Fibroblast of the conjunctiva (primary cell): ENCODE data around the gene GABRA6.
"Not testable (repeated sequence)": the region's sequence is repeated elsewhere in the genome, so short reads cannot be mapped to it uniquely, and the experiment has no call there.

Source experiments
- DNase-seq: peaks from one replicate; pipeline ENCODE4 v3.0.0-alpha.2; 2010; ENCODE audit warnings: low read depth

Gene GABRA6

GRCh38 chr5:161685461-161685860 is at the start of gene GABRA6:
Gene GABRA6, plus strand, starts transcription at chr5:161685721. Its CDS starts 269 bp downstream, at chr5:161685990.
- DNase-seq: no peak

- DNase-seq: no peak
These were observed 47.9 kb upstream of the GABRA6 start for GRCh38 chr5:161637591-161637990.

GRCh38 chr5:161641444-161641843 is 44.1 kb upstream of the GABRA6 start:
- no peak for DNase-seq

- DNase-seq: no peak
These were observed 40.3 kb upstream of the GABRA6 start for GRCh38 chr5:161645264-161645663.

- DNase-seq: not testable (repeated sequence)
These were observed 33.6 kb upstream of the GABRA6 start for GRCh38 chr5:161651926-161652325.

- no peak for DNase-seq
These were observed 24.7 kb upstream of the GABRA6 start for GRCh38 chr5:161660806-161661205.

GRCh38 chr5:161663431-161663830 is 22.1 kb upstream of the GABRA6 start:
- DNase-seq: no peak

GRCh38 chr5:161676103-161676502 is 9.4 kb upstream of the GABRA6 start:
- no peak for DNase-seq

GRCh38 chr5:161686149-161686548 is 628 bp downstream of the GABRA6 start:
- no peak for DNase-seq

- no peak for DNase-seq
These were observed 1.4 kb downstream of the GABRA6 start for GRCh38 chr5:161686881-161687280.

- DNase-seq: no peak
These were observed 1.8 kb downstream of the GABRA6 start for GRCh38 chr5:161687316-161687715.

GRCh38 chr5:161691911-161692310 is 6.4 kb downstream of the GABRA6 start:
- no peak for DNase-seq

- no peak for DNase-seq
These were observed 11.5 kb downstream of the GABRA6 start for GRCh38 chr5:161697001-161697400.

- DNase-seq: no peak
These were observed 14.5 kb downstream of the GABRA6 start for GRCh38 chr5:161700065-161700464.

GRCh38 chr5:161703528-161703927 is 18.0 kb downstream of the GABRA6 start:
- DNase-seq: no peak

- no peak for DNase-seq
These were observed 21.9 kb downstream of the GABRA6 start for GRCh38 chr5:161707382-161707781.

GRCh38 chr5:161709239-161709638 is 23.7 kb downstream of the GABRA6 start:
- no peak for DNase-seq

- no peak for DNase-seq
These were observed 27.5 kb downstream of the GABRA6 start for GRCh38 chr5:161713042-161713441.

- no peak for DNase-seq
These were observed 33.6 kb downstream of the GABRA6 start for GRCh38 chr5:161719157-161719556.

- no peak for DNase-seq
These were observed 34.9 kb downstream of the GABRA6 start for GRCh38 chr5:161720460-161720859.

GRCh38 chr5:161734741-161735140 is 49.2 kb downstream of the GABRA6 start:
- DNase-seq: no peak

- no peak for DNase-seq
These were observed 54.9 kb downstream of the GABRA6 start for GRCh38 chr5:161740433-161740832.

GRCh38 chr5:161744276-161744675 is 58.8 kb downstream of the GABRA6 start:
- DNase-seq: no peak

- DNase-seq: no peak
These were observed 59.9 kb downstream of the GABRA6 start for GRCh38 chr5:161745392-161745791.

- DNase-seq: no peak
These were observed 65.7 kb downstream of the GABRA6 start for GRCh38 chr5:161751265-161751664.
